ENCODE results near the gene LHX2. TPM values are rescaled to one million over a fixed set of nuclear protein-coding genes. Genes with fewer than 3 reads are reported as not detected.
A peak's percentile ranks its signal among the peaks of the same experiment; 100 is the strongest.

LHX2 gene
- polyA plus RNA-seq, 3 donors, result 0.12 TPM; not detected in 2

DNA sequence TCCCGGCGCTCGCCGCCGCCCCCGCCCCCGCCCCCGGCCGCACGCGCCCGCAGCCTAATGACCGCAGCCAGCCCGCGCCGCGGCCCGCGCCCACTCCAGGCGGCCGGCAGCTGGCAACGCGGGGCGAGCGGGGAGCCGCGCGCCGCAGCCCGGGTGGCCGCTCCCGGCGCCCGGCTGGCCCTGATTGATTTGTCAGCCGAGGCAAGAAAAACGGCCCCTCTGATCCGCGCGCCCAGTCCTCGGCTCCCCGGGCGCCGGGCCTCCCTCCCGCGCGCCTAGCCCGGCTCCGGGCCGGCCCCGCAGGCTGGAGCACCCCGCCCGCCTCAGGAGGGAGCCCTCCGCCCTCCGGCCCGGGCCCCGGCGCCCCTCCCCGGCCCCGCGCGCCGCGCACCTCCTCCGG is 11.9 kb upstream of the LHX2 start:
- no peak overlapping the region for H3K27ac Mint-ChIP-seq
- peaks cover 86 to 91% (median 88%) of the 10 kb centered on the region in 3 donors for H3K27me3 Mint-ChIP-seq (ENCODE audit: low read depth in 3 of 3)
- peak overlapping the region; percentile 78 for H3K4me2 ChIP-seq (replicated peaks; ENCODE audit: extremely low read depth, low read length, poor library complexity, severe bottlenecking)
- no peak overlapping the region for H3K9ac ChIP-seq (ENCODE audit: insufficient read depth, low read length, poor library complexity, severe bottlenecking)
- peaks cover 8 to 17% of the 10 kb centered on the region in 2 donors for H3K36me3 Mint-ChIP-seq
- no peak overlapping the region for H2AFZ ChIP-seq (ENCODE audit: insufficient read depth, low read depth, low read length, poor library complexity, severe bottlenecking)
- peaks cover 3 to 36% (median 23%) of the 10 kb centered on the region in 7 donors for H3K9me3 Mint-ChIP-seq
- H3K79me2 ChIP-seq (ENCODE audit: insufficient read depth, low read length), result no peaks in the 10 kb centered on the region
- no peak overlapping the region for H3K27ac ChIP-seq (ENCODE audit: low read depth in 1 of 2, low read length in 2 of 2)
- no peaks in the 10 kb centered on the region for H3K36me3 ChIP-seq (replicated peaks in 1 of 2; ENCODE audit: control insufficient read depth in 1 of 2, insufficient read depth in 2 of 2, low read length in 2 of 2)
- peaks cover 7% of the 10 kb centered on the region for H4K20me1 ChIP-seq (ENCODE audit: insufficient read depth, low read length)
- peaks cover 32 to 37% of the 10 kb centered on the region in 2 donors for H3K4me1 ChIP-seq (ENCODE audit: control insufficient read depth in 1 of 2, insufficient read depth in 2 of 2, low read length in 2 of 2)
- WGBS (ENCODE audit: insufficient coverage), result under 1% methylated on average over 59 of the region's 64 CpGs
- peaks cover 0 to 39% of the 10 kb centered on the region in 2 donors for H3K9me3 ChIP-seq (replicated peaks in 1 of 2; ENCODE audit: control insufficient read depth in 1 of 2, insufficient read depth in 1 of 2, low read length in 2 of 2)
- TF ChIP-seq, protein P1, sequence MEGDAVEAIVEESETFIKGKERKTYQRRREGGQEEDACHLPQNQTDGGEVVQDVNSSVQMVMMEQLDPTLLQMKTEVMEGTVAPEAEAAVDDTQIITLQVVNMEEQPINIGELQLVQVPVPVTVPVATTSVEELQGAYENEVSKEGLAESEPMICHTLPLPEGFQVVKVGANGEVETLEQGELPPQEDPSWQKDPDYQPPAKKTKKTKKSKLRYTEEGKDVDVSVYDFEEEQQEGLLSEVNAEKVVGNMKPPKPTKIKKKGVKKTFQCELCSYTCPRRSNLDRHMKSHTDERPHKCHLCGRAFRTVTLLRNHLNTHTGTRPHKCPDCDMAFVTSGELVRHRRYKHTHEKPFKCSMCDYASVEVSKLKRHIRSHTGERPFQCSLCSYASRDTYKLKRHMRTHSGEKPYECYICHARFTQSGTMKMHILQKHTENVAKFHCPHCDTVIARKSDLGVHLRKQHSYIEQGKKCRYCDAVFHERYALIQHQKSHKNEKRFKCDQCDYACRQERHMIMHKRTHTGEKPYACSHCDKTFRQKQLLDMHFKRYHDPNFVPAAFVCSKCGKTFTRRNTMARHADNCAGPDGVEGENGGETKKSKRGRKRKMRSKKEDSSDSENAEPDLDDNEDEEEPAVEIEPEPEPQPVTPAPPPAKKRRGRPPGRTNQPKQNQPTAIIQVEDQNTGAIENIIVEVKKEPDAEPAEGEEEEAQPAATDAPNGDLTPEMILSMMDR (IDR thresholded peaks at IDR 0.05), result no peak
- peaks cover 51% of the 10 kb centered on the region for H3K4me1 Mint-ChIP-seq
- no peak for DNase-seq
- intact Hi-C loops (cut with micrococcal nuclease), result loop anchor here in 1 of 2 donors (5.0 kb wide), 1 partner anchor 67 kb away; the partner anchor contains the start of gene DENND1A
- H3K27me3 ChIP-seq (ENCODE audit: control insufficient read depth in 2 of 2, insufficient read depth in 2 of 2, low read length in 2 of 2), result peaks cover 69 to 73% of the 10 kb centered on the region in 2 donors
- no peak overlapping the region for H3K4me3 ChIP-seq (replicated peaks in 1 of 3; ENCODE audit: low read depth in 2 of 3, low read length in 3 of 3)
- no peak overlapping the region for H3K4me3 Mint-ChIP-seq

DNA sequence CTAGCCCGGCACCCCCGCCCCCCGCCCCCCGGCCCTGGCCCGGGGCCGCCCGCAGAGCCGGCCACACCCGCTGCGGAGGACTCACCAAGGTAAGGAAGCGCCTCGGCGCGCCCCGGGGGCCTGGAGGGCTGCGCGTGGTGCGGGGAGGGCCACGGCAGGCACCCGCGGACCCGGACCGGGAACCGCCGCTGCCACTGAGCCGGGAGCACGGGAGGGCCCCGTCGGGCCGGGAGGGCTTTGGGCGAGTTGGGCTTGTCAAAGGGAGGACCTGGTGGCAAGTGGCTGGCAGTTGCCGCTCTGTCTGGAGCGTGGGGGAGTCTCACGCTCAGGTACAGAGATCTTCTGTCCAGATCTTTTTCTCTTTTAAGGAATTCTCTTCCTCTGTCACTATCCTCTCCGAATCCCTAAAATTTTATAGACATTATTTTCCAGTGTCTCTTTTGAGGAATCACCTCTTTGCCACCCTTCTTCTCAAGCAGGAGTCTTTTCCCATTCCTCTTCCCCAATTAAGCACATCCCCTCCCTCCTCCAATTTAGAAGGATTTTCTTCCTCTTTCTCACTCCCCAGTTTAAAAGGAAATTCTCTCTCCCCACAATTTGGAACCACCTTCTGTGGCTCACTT is 11.3 kb upstream of the LHX2 start:
- DNase-seq, result no peak
- no peaks in the 10 kb centered on the region for H3K36me3 ChIP-seq (replicated peaks in 1 of 2; ENCODE audit: control insufficient read depth in 1 of 2, insufficient read depth in 2 of 2, low read length in 2 of 2)
- H3K36me3 Mint-ChIP-seq, result peaks cover 8 to 21% of the 10 kb centered on the region in 2 donors
- peaks cover 86 to 91% (median 90%) of the 10 kb centered on the region in 3 donors for H3K27me3 Mint-ChIP-seq (ENCODE audit: low read depth in 3 of 3)
- peaks cover 51% of the 10 kb centered on the region for H3K4me1 Mint-ChIP-seq
- H3K27ac ChIP-seq (ENCODE audit: low read depth in 1 of 2, low read length in 2 of 2), result no peak overlapping the region
- H3K27ac Mint-ChIP-seq, result peak overlapping the region in 1 of 7 donors; percentile 30
- peaks cover 32 to 37% of the 10 kb centered on the region in 2 donors for H3K4me1 ChIP-seq (ENCODE audit: control insufficient read depth in 1 of 2, insufficient read depth in 2 of 2, low read length in 2 of 2)
- peak overlapping the region in 1 of 3 experiments; percentile 31 for H3K4me3 ChIP-seq (replicated peaks in 1 of 3; ENCODE audit: low read depth in 2 of 3, low read length in 3 of 3)
- peaks cover 0 to 45% of the 10 kb centered on the region in 2 donors for H3K9me3 ChIP-seq (replicated peaks in 1 of 2; ENCODE audit: control insufficient read depth in 1 of 2, insufficient read depth in 1 of 2, low read length in 2 of 2)
- H3K4me3 Mint-ChIP-seq, result peak overlapping the region; percentile 72 to 94
- intact Hi-C loops (cut with micrococcal nuclease), result no loop called here
- WGBS (ENCODE audit: insufficient coverage), result 0% methylated on average over 26 of the region's 35 CpGs
- TF ChIP-seq, protein P1 (IDR thresholded peaks at IDR 0.05), result no peak
- peaks cover 3 to 35% (median 23%) of the 10 kb centered on the region in 7 donors for H3K9me3 Mint-ChIP-seq
- peaks cover 7% of the 10 kb centered on the region for H4K20me1 ChIP-seq (ENCODE audit: insufficient read depth, low read length)
- peak overlapping the region; percentile 47 for H3K4me2 ChIP-seq (replicated peaks; ENCODE audit: extremely low read depth, low read length, poor library complexity, severe bottlenecking)
- no peak overlapping the region for H2AFZ ChIP-seq (ENCODE audit: insufficient read depth, low read depth, low read length, poor library complexity, severe bottlenecking)
- peaks cover 74 to 77% of the 10 kb centered on the region in 2 donors for H3K27me3 ChIP-seq (ENCODE audit: control insufficient read depth in 2 of 2, insufficient read depth in 2 of 2, low read length in 2 of 2)
- no peaks in the 10 kb centered on the region for H3K79me2 ChIP-seq (ENCODE audit: insufficient read depth, low read length)
- H3K9ac ChIP-seq (ENCODE audit: insufficient read depth, low read length, poor library complexity, severe bottlenecking), result no peak overlapping the region

Measured in CD14-positive monocyte (primary cell).